GM18861 (cell line): ENCODE results near the gene TUBB4A.
A peak's percentile ranks its signal among the peaks of the same experiment; 100 is the strongest.
"Not testable (repeated sequence)": the region's sequence is repeated elsewhere in the genome, so short reads cannot be mapped to it uniquely, and the experiment has no call there.

ENCODE experiments used
- ATAC-seq: cut with Tn5 transposase; IDR thresholded peaks from one replicate; pipeline ENCODE4 v1.9.1; 2021; ENCODE audit not compliant: unreplicated experiment

Gene TUBB4A

DNA sequence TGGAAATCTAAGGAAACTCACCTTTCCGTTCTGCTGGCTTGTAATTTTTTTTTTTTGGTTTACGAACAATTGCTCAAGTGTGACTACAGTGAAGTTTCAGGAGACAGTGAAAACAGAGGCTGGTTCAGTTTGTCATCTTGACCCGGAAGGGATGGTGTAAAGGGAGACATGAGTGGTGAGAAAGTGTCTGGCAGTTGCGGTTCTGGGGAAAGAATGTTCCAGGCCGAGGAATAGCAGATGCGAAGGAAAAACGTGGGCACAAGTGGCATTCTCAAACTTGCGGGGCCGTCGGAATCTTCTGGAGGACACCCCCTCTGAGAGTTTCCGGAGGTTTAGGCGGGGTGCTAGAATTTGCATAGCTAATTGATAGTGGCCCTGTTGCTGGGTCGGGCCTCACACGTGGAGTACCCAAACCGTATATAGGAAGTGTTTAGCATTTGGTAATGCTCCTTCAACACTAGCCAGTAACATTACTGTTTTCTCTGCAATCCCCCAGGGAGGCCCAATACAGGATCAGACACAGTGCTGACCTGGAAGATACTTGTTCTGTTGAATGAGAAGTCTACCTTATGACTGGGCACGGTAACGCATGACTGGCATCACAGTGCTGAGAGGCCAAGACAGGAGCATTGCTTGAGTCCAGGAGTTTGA is 25.9 kb upstream of the TUBB4A start:
- peak; percentile 63 for ATAC-seq

GRCh38 chr19:6524311-6524710 is 22.2 kb upstream of the TUBB4A start:
- no peak for ATAC-seq

GRCh38 chr19:6522712-6523111 is 20.6 kb upstream of the TUBB4A start:
- ATAC-seq: no peak

DNA sequence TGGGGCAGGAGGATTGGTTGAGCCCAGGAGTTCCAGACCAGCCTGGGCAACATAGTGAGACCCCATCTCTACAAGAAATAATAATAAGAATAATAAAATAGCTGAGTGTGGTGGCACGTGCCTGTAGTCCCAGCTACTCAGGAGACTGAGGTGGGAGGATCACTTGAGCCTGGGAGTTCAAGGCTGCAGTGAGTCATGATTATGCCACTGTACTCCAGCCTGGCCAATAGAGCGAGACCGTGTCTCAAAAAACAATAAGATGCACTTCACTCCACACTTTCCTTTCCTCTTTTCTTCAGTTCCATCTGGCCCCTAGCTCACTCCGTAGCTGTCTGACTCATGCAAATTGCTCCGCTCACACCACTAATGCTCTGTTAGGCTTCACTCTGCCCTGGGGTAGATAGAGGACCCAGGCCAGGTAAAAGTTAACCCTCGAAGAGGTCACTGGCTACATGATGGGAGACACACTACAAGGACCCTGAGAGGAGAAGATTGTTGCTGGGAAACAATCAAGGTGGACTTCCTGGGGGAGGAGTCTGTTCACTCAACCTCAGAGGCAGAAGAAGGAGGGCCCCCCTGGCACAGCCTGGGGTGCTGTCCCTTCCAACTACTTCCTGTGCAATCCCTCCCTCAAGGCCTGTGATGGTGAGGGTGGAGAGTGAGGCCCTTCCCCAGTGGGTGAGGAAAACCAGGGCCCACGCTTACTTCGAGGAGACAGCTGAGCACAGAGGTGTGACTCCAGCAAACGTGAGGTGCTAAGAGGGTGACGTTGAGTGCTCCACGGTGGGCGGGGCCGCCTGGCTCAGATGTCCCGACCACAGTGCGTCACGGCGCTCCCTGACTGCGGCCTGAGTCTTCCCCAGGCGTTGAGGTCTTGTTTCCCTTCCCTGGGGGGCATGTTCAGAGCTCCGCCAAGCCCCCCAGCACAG is 19.9 kb upstream of the TUBB4A start:
- ATAC-seq: peak; percentile 38

DNA sequence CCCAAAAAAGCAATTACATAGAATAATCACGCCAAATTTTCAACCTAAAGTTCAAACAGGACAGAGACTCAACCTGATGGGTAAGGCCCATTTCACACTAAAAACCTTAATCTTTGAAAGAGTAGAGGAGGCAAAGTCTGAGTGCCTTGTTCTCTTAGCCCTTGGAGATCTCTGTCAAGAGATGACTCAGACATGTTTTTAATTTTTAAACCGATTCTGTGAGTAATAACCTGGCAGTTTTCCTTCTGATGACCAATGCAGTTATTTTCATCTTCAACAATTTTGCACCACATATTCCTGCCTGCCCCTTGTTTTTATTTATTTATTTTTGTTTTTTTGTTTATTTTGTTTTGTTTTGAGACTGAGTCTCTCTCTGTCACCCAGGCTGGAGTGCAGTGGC is 17.2 kb upstream of the TUBB4A start:
- ATAC-seq: no peak

DNA sequence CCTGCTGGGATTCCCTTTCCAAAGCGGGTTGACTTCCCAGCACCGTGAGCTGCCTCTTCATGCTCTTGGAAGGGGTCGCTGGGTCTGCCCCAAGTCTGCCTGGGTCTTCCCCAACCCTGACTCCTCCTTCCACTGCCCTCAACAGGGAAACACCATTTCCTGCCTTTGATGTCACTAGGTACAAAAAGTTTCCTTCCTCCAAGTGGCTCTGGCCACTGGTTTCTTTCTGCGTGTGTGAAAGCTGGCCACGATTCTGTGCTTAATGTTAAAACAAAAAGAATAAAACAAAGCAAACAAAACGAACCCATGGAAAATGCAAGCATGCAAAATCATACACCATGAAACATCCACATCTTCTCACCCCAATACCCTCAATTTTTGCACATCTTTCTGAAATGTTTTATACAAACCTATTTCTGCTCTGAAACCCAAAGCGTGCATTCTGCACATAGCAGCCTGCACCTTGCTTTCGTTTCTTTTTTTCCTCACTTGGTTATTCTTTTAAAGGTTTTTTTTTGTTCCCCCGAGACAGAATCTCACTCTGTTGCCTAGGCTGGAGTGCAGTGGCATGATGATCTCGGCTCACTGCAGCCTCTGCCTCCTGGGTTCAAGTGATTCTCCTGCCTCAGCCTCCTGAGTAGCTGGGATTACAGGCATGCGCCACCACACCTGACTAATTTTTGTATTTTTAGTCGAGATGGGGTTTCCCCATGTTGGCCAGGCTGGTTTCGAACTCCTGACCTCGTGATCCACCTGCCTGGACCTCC is 16.2 kb upstream of the TUBB4A start:
- peak; percentile 25 for ATAC-seq

- ATAC-seq: no peak
Measured at GRCh38 chr19:6516659-6517291, 14.7 kb upstream of the TUBB4A start.

DNA sequence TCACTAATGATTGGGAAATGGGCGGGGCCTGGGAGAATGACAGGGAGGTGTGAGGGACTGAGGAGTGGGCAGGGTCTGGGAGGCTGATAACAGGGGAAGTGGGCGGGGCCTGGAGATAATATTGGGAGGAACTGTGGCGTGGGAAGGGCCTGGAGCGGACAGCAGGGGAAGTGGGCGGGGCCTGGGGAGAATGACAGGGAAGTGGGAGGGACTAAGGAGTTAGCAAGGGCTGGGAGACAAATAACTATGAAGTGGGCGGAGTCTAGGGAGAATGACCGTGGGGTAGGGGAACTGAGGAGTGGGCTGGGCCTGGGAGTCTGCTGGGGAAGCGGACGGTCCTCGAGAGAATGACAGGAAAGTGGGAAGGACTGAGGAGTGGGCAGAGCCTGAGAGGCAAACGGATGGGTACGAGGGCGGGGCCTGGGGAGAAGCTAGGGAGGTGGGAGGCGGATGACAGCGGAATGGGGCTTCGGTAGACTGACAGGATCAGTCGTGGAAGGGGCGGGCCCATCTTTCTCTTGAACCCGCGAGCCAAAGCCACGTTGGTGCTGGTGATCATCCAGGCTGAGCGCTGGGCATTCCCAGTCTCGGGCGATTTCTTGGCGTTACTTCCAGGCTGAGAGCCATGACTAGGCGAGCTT is 14.0 kb upstream of the TUBB4A start:
- ATAC-seq: no peak

GRCh38 chr19:6514926-6515544 is 12.9 kb upstream of the TUBB4A start:
- ATAC-seq: no peak

DNA sequence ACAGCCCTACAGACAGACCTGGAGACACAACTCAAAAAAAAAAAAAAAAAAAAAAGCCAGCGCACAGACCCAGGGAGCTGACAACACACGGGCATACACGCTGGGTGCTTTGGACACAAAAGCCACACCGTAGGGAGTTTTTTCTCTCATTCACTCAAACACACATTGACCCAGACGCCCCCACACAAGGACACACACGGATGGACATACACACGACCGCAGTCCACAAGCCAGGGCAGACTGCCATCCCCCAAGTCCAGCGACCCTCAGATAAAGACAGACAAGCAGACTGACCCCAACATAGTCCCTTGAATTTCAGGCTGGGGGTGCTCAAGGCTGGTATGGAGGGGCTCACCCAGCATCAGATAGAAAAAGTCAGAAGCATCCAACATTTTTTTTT is 12.0 kb upstream of the TUBB4A start:
- ATAC-seq: no peak

DNA sequence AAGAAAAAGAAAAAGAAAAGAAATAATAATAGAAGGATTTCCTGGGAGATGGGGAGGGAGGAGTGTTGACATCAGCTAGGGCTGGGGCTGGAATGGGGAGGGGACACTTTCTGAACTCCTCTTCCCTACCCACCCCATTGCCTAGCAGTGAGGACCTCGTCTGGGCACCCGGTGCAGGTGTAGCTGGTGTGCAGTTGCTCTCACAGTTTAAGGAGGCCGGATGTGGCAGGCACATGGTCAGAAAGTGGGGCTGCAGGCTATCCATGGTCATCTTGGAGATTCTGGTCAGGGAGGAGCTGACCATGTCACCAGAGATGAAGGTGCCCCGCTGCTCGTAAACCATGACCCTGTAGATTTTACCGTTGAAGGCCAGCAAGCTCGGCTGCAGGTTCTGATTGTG is 8.5 kb upstream of the TUBB4A start:
- ATAC-seq: no peak

- ATAC-seq: no peak
Measured at GRCh38 chr19:6509118-6509971, 7.2 kb upstream of the TUBB4A start.

GRCh38 chr19:6508028-6508771 is 6.1 kb upstream of the TUBB4A start:
- not testable (repeated sequence) for ATAC-seq

DNA sequence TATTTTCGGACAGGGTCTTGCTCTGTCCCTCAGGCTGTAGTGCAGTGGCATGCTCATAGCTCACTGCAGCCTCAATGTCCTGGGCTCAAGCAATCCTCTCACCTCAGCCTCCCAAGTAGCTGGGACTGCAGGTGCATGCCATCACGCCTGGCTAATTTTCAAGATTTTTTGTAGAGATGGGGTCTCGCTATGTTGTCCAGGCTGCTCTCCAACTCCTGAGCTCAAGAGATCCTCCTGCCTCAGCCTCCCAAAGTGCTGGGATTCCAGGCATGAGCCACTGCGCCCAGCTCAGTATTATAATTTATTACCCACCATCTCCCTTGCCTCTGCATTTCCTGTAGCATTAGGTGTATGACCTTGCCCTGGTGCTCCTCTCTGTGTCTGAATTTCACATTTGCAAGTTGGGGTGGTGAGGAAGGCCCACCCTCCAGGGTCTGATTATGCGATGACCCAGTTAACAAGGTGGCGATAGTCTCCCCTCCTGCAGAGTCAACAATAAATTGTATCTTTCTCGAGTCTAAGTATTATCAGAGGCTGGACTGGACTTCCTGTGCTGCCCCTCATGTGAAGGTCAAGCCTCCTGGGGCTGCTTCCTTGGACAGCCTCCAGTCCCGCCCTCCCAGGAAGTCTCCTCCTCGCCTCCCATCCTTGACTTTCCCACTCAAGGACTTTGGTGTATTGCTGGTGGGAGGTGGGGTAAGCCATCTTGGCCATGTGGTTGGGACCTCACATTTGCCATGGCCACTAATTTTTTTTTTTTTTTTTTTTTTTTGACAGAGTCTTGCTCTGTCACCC is 1.5 kb upstream of the TUBB4A start:
- no peak for ATAC-seq

DNA sequence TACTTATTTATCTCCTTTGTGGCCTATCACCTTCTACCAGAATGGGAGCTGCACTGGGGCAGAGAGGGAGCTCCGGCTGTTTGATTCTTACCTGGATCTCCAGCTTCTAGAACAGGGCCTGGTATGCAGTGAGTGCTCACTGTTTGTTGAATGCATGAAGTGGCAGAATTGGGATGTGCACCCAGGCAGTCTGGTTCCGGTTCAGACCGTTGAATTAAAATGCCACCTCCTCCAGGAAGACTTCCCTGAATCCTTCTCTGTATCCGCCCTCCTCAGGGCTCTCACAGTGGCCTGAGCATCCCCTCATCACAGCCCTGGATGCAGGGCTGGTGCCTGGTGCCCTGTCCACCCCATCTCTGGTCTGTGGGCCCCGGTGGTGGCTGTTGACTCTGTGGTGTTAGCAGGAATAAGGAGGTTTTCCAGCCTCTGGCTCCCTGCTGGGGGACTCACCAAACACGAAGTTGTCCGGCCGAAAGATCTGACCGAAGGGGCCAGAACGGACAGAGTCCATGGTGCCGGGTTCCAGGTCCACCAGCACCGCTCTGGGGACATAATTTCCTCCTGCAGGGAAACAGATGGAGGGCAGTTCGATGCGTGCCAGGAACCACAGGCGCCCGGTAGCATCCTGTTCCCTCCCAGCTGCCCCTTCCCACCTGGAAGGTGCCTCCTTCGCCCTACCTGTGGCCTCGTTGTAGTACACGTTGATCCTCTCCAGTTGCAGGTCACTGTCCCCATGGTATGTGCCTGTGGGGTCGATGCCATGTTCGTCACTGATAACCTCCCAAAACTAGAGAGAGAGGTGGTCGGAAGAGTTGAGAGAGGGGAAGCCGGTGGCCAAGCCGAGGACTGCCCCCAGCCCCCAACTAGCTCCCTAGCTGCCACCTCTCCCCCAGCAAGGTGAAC is 1.0 kb downstream of the TUBB4A start:
- ATAC-seq: no peak

DNA sequence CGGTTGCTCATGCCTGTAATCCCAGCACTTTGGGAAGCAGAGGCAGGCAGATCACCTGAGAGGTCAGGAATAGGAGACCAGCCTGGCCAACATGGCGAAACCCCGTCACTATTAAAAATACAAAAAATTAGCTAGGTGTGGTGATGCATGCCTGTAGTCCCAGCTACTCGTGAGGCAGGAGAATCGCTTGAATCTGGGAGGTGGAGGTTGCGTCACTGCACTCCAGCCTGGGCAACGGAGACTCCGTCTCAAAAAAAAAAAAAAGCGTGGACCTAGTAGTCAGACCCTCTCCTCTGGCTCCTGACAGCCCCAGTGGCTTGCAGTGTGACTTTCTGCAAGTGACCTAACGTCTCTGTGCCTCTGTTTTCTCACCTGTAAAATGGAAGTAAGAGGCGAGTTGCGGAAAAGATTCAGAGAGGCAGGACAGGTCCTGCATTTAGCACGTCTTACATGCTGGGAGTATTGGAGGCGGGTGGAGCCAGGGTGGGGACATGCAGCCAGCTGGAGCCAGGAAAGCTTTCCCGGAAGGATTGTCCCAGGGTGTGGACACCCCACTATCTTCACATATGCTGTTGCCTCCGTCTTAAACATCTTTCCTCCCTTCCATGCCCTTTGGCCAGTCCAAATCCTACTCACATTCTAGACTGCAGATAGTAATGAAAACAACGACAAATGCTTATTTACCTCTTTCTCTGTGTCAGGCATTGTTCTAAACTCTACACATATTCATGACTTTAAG is 2.9 kb downstream of the TUBB4A start:
- ATAC-seq: no peak
